Hypothalamus (tissue), 51 donors: ENCODE measurements around the gene DLG2.

Source experiments
- DNase-seq, 51 donors: peaks; one replicate each; lab custom pipeline; 2025; lab: John Stamatoyannopoulos, UW

Gene DLG2

GRCh38 chr11:84019571-84020194 is 1607.5 kb downstream of the DLG2 start:
- peak in 1 of 51 donors; percentile 7 for DNase-seq

- no peak for DNase-seq
Measured at GRCh38 chr11:84014539-84014938, 1612.6 kb downstream of the DLG2 start.

DNA sequence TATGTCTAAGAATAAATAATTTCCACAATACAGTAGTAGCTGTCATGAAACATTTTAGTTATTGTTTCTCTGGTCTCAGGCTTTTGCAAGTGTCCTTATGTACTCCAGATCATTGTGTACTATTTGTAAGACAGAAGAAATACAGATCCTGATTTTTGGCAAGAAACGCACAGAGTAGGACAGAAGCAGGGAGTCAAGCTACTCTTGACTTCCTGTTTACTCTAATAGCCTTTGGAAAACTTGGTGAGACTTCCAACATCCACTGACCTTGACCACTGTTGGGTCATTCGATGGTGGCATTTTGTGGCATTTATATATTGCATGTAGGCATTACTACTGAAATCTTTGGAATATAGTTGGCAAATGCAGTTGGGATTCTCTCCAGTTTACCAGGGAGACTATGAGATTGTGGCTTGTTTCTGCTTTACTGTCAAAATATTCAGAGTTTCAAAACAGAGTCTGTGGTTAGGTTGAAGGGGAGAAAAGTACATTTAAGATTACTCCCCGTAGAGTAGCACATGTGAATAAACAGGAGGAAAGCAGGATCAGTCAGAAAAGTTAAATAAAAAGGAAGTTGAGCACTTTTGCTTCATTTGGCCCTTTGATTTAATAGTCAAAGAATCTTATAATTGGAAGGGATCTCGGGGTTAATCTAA is 1614.8 kb downstream of the DLG2 start:
- DNase-seq: no peak

GRCh38 chr11:84003181-84003580 is 1624.0 kb downstream of the DLG2 start:
- no peak for DNase-seq

DNA sequence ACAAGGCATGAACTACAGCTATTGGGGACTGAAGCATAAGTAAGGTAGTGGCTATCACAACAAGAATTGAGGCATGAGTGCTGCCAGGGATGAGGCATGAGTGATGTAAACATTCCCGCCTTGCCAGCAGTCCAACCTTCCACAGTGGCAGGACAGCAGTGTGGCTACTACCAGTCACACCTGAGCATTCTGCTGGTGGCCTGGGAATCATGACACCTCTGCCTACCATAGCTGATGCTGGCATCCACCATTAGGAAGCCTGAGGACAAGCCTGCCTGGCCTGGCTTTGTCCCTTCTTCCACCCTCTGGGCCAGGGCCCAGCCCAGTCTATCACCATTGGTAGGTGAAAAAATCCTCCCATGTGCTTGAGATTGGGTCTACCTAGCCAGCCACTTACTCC is 1628.2 kb downstream of the DLG2 start:
- no peak for DNase-seq

- DNase-seq: peak in 3 of 51 donors; percentile 3 to 38 (median 13)
Measured at GRCh38 chr11:83990160-83990733, 1636.9 kb downstream of the DLG2 start.

- DNase-seq: no peak
Measured at GRCh38 chr11:83982825-83983224, 1644.3 kb downstream of the DLG2 start.

DNA sequence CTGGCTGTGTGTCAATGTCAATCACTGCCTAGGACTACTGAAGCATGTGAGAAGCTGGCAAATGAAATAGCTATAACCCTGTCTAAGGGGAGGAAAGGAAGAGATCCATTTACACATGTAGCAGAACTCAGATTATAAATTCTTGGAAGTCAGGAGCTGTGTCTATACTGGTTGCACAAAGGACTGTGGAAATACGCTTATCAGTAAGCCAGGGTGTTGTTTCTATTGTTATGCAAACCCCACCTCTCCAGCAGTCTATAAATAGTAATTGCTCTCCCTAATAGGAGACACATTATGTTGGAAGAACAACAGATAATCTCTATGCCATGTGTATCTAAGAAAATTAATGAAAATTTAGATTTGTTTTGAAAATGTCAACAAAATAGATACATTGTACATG is 1647.6 kb downstream of the DLG2 start:
- no peak for DNase-seq

DNA sequence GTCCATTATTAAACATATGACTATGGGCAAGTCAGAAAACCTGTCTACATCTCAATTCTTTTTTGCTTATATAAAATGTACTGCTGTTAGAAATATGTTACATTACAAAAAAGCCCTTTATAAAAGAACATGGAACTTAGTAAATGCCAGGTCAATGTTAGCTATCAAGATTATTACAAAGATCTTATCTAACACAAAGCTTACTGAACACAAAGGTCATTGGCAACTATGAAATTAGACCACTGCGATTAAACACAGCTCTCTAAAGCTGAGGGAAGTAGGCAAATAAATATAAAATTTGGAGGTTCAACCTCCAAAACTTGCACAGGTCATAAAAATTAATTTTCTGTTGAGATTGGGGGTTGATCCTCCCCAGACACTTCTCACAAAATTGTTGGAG is 1648.2 kb downstream of the DLG2 start:
- no peak for DNase-seq

GRCh38 chr11:83976086-83976485 is 1651.1 kb downstream of the DLG2 start:
- DNase-seq: peak in 1 of 51 donors; percentile 23

- no peak for DNase-seq
Measured at GRCh38 chr11:83972536-83972935, 1654.6 kb downstream of the DLG2 start.

DNA sequence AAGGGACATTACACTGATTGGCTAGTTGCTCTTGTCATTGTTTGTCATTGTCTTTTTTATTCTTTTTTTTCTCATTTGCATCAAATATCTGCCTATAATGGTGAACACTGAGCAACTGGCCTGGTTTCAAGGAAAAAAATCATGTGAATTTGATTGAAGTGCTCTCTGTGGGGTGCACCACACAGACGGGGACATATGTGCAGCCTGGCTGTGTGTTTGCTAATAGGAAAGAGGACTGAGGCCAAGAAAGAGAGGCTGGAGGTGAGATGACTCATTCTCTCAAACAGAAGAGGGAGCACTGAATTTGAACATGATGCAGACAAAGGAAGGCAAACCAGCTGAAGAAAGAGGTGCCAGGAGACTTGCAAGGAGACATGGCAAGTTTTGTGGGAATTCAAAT is 1656.1 kb downstream of the DLG2 start:
- DNase-seq: peak in 6 of 51 donors; percentile 0 to 39 (median 6)

DNA sequence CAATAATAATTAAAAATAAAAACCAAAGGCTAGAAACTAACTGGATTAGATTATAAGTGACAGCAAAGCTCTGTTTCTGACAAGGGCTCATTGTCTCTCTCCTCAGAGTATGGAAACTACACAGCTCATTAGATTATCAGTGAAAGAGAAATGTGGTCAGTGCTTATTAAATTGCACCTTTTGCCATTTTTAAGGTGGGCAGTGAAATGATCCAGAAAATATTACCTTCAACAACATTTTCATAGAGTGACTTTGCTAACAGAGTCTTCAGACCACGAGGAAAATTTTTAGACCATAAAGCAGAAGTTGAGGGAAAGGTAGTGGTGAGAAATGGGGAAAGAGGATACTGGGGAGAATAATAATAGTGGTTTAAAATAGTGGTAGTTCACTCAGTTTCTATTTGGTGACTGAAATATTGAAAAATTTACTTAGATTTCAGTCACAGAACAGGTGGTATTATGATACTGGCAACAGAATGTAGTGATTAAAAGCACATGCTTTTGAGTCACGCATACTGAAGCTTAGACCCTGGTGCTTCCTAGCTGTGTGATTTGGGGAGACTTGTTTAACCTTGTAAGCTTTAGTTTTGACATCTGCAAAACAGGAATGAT is 1657.0 kb downstream of the DLG2 start:
- peak in 1 of 51 donors; percentile 14 for DNase-seq

GRCh38 chr11:83957038-83957900 is 1669.9 kb downstream of the DLG2 start:
- DNase-seq: no peak

DNA sequence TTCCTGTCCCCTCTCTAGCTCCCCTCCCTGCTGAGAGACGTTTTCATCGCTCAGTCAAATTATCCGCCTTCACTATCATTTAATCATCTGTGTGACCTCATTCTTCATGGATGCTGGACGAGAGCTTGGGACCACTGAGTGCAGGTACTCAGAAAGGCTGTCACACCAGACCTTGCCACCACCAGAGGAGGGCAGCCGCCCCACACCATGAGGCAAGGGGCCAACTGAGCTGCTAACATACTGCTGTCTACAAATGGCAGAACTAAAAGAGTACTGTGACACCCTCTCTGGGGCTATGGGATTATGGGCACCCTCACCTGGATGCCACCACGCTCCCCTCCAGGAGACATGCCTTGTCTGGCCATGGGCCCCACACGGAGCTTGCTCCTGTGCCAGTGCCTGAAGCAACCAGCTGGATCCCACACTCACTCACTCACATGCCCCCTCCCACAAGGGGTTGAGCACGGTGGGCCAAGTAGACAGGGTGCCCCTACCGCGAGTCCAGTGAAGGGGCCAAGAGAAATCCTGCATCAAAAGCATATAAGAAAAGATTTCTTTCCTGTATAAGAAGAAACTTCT is 1670.9 kb downstream of the DLG2 start:
- DNase-seq: no peak

- no peak for DNase-seq
Measured at GRCh38 chr11:83954780-83955179, 1672.4 kb downstream of the DLG2 start.

- no peak for DNase-seq
Measured at GRCh38 chr11:83951521-83951920, 1675.6 kb downstream of the DLG2 start.

DNA sequence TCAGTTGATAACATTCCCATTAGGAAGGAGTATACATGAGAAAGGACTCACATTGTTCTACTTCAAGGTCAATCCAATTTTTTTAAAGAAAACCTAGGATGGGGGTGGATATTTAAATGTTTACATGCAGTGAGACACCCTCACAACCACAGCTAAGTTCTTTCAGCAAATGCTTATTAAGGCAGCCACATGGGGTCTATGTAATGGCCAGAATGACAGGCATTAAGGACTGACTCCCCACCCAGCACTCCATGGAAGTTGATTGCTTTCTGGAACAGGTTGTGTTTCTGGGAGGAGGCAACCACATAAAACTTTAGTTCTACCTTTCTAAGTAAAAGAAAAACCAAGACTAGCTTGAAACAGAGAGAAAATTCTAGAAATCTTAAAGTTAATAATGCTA is 1678.9 kb downstream of the DLG2 start:
- DNase-seq: no peak

- no peak for DNase-seq
Measured at GRCh38 chr11:83945976-83946375, 1681.2 kb downstream of the DLG2 start.

DNA sequence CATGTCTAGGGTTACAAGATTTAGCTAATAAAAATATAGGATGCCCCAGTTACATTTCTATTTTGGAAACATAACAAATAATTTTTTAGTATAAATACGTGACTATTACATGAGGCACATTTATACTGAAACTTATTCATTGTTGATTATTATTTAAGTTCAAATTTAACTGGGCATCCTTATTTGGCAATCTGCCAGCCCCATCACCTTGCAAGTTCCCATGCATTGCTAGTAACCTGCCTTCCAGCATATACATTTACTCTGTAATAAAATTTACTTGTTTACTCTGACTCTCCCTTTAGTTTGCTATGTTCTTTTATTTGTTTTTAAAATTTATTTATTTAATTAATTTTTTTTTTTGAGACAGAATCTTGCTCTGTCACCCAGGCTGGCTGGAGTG is 1686.1 kb downstream of the DLG2 start:
- no peak for DNase-seq
